A549 (cell line): ENCODE measurements around the gene ACVR2B. TPM values are rescaled to one million over a fixed set of nuclear protein-coding genes. Genes with fewer than 3 reads are reported as not detected.

Experiments used
- ATAC-seq, 2 experiments: fragments of 200-7000 bp in 1 of 2; fragments of >200 bp in 1 of 2; cut with Nextera tagmentation in 1 of 2; cut with Tn5 transposase in 1 of 2; 3 replicates each; pipeline versions ENCODE4 v1.8.0 to v1.9.1; 2018 to 2020; ENCODE audit warnings: mild to moderate bottlenecking in 1 of 2, moderate library complexity in 1 of 2
- CTCF ChIA-PET: fragments of 300-600 bp; sonication (Branson Sonifier 250); formaldehyde crosslinking; extraction: SDS; loops from one replicate; lab custom pipeline; 2021; ENCODE audit warnings: antibody characterized with exemption, inconsistent platforms; lab: Yijun Ruan, JAX
- POLR2A ChIA-PET: fragments of 350-600 bp; formaldehyde crosslinking; extraction: SDS; loops from one replicate; lab custom pipeline; 2021; ENCODE audit warnings: antibody characterized with exemption, inconsistent platforms; lab: Yijun Ruan, JAX
- DNase-seq, 2 experiments: peaks; one replicate each; pipeline versions ENCODE4 v3.0.0 to v3.0.0-alpha.2; 2011 to 2016; ENCODE audit warnings: low read depth in 1 of 2, low spot score in 1 of 2
- FAIRE-seq: peaks from 2 replicates; lab custom pipeline; 2011; peaks lifted over from hg19 to GRCh38; lab: Jason Lieb, UNC
- H3K27ac ChIP-seq, 2 experiments: fragments of >200 bp; sonication (Bioruptor Twin); formaldehyde crosslinking; 3 replicates each; pipeline ENCODE4 v1.5.1; 2016 to 2017
- H3K4me1 ChIP-seq: fragments of >200 bp; sonication (Bioruptor Twin); formaldehyde crosslinking; 3 replicates; pipeline ENCODE4 v1.6.1; 2016
- H3K4me2 ChIP-seq: fragments of >200 bp; sonication (Bioruptor Twin); formaldehyde crosslinking; 3 replicates; pipeline ENCODE4 v1.6.1; 2016
- H3K4me3 ChIP-seq: fragments of >200 bp; sonication (Bioruptor Twin); formaldehyde crosslinking; 3 replicates; pipeline ENCODE4 v1.5.1; 2016
- H3K9me3 ChIP-seq: fragments of >200 bp; sonication (Bioruptor Twin); formaldehyde crosslinking; 3 replicates; pipeline ENCODE4 v1.6.1; 2016
- CHD4 ChIP-seq: fragments of 200-600 bp; sonication (generic); IDR thresholded peaks from 2 replicates; pipeline ENCODE4 v1.6.1; 2016; ENCODE audit warnings: antibody characterized with exemption, mild to moderate bottlenecking, borderline replicate concordance
- EP300 ChIP-seq, 2 experiments: fragments of >200 bp; sonication (Bioruptor Twin); formaldehyde crosslinking; IDR thresholded peaks; 2 replicates in 1 of 2; 3 replicates in 1 of 2; pipeline ENCODE4 v1.6.1; 2016 to 2017
- ESRRA ChIP-seq: fragments of 150-350 bp; IDR thresholded peaks from 2 replicates; pipeline ENCODE4 v1.6.1; 2014; ENCODE audit warnings: mild to moderate bottlenecking, low read length, borderline replicate concordance
- FOSB ChIP-seq: fragments of 250-450 bp; sonication (Bioruptor Pico); IDR thresholded peaks from 2 replicates; pipeline ENCODE4 v1.5.0; 2020; ENCODE audit warnings: mild to moderate bottlenecking, moderate library complexity
- FOSL2 ChIP-seq, 2 experiments: fragments of 450-650 bp in 1 of 2; fragments of >200 bp in 1 of 2; sonication (Bioruptor Twin) in 1 of 2; formaldehyde crosslinking; IDR thresholded peaks; 2 replicates each; pipeline versions ENCODE4 v1.5.0 to v1.6.1; 2016 to 2020; ENCODE audit warnings: mild to moderate bottlenecking in 1 of 2, moderate library complexity in 1 of 2
- FOXS1 ChIP-seq: fragments of 250-450 bp; sonication (Bioruptor Pico); IDR thresholded peaks from 2 replicates; pipeline ENCODE4 v1.5.0; 2020; ENCODE audit warnings: mild to moderate bottlenecking, moderate library complexity
- HEYL ChIP-seq: fragments of 250-450 bp; sonication (Bioruptor Pico); IDR thresholded peaks from 2 replicates; pipeline ENCODE4 v1.8.0; 2021; ENCODE audit warnings: mild to moderate bottlenecking, moderate library complexity
- HOXB13 ChIP-seq: fragments of 250-450 bp; sonication (Bioruptor Pico); IDR thresholded peaks from 2 replicates; pipeline ENCODE4 v1.5.0; 2020; ENCODE audit warnings: low read depth, mild to moderate bottlenecking, moderate library complexity
- MAFK ChIP-seq: fragments of 450-650 bp; IDR thresholded peaks from 2 replicates; pipeline ENCODE4 v1.6.1; 2014; ENCODE audit not compliant: partially characterized antibody
- NPAS2 ChIP-seq: fragments of 250-450 bp; sonication (Bioruptor Pico); IDR thresholded peaks from 2 replicates; pipeline ENCODE4 v1.8.0; 2022; ENCODE audit warnings: mild to moderate bottlenecking, moderate library complexity, borderline replicate concordance
- NR3C1 ChIP-seq: fragments of >200 bp; sonication (Bioruptor Twin); formaldehyde crosslinking; IDR thresholded peaks from 3 replicates; pipeline ENCODE4 v1.6.1; 2017
- RAD21 ChIP-seq, 2 experiments: fragments of >200 bp in 1 of 2; sonication (Bioruptor Twin) in 1 of 2; formaldehyde crosslinking in 1 of 2; IDR thresholded peaks in 1 of 2; conservative IDR thresholded peaks in 1 of 2; 2 replicates in 1 of 2; 3 replicates in 1 of 2; pipeline ENCODE4 v1.6.1; 2012 to 2018; ENCODE audit warnings: inconsistent platforms in 1 of 2
- RARB ChIP-seq: fragments of 250-450 bp; sonication (Bioruptor Pico); IDR thresholded peaks from 2 replicates; pipeline ENCODE4 v1.8.0; 2021; ENCODE audit warnings: mild to moderate bottlenecking, moderate library complexity
- SMC3 ChIP-seq: fragments of >200 bp; sonication (Bioruptor Twin); formaldehyde crosslinking; IDR thresholded peaks from 3 replicates; pipeline ENCODE4 v1.6.1; 2018; ENCODE audit warnings: inconsistent platforms
- WGBS: methylation state at CpG from one replicate; pipeline ENCODE4 v1.1.6; 2017; ENCODE audit errors: missing lambda C conversion rate; 5-methylcytosine and 5-hydroxymethylcytosine counted together
- polyA plus RNA-seq, 4 experiments: library from polyadenylated mRNA; depleted of rRNA in 3 of 4; stranded (reverse); fragments of >200 nt; fragmentation: RNase III in 1 of 4; extraction: RNeasy Plus Mini Kit Qiagen cat#74134 plus additional on column Dnase treatment in 1 of 4; gene quantifications; 2 replicates in 3 of 4; 3 replicates in 1 of 4; pipeline ENCODE4 v1.2.3, GENCODE V29; 2011 to 2017
- TF ChIP-seq, protein P1 (sequence below): fragments of >200 bp; sonication (Bioruptor Twin); formaldehyde crosslinking; IDR thresholded peaks from 3 replicates; pipeline ENCODE4 v1.6.1; 2016
- TF ChIP-seq, protein P2 (sequence below): fragments of >200 bp; sonication (Bioruptor Twin); formaldehyde crosslinking; IDR thresholded peaks from 2 replicates; pipeline ENCODE4 v1.6.1; 2016
- TF ChIP-seq, protein P3 (sequence below): fragments of >200 bp; sonication (Bioruptor Twin); formaldehyde crosslinking; IDR thresholded peaks from 3 replicates; pipeline ENCODE4 v1.5.1; 2016
- TF ChIP-seq, protein P4 (sequence below): fragments of 250-450 bp; sonication (Bioruptor Pico); IDR thresholded peaks from 2 replicates; pipeline ENCODE4 v1.5.0; 2020; ENCODE audit warnings: low read depth, mild to moderate bottlenecking, moderate library complexity
- TF ChIP-seq, protein P5 (sequence below): fragments of 150-350 bp; IDR thresholded peaks from 2 replicates; pipeline ENCODE4 v1.6.1; 2014; ENCODE audit warnings: low read depth, mild to moderate bottlenecking, low read length
- TF ChIP-seq, protein P6 (sequence below): fragments of 200-600 bp; sonication (generic); IDR thresholded peaks from 2 replicates; pipeline ENCODE4 v1.6.1; 2016; ENCODE audit warnings: antibody characterized with exemption, mild to moderate bottlenecking, moderate library complexity

Gene ACVR2B
- polyA plus RNA-seq, 2 of the 4 experiments (the other 2 are of a cell fraction): 1.2 to 2.8 TPM

DNA sequence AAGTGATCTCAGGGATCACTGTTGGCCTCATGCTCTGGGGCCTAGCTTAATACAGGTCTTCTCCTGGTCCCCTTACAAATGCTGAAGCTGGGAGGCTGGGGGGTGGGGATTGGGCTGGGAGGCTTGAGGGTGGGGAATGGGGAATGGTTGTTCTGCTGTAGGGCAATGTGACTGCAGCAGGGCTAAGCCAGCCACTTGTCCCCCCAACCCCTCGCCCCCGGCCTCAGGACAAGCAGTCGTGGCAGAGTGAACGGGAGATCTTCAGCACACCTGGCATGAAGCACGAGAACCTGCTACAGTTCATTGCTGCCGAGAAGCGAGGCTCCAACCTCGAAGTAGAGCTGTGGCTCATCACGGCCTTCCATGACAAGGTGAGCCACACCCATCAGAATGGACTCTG lies 25.2 kb downstream of the ACVR2B start:
- 100% methylated on average over 6 of the region's 9 CpGs for WGBS
- no peak overlapping the region for H3K4me3 ChIP-seq
- ChIA-PET POLR2A (no interaction called here), CTCF (interaction anchor here (1.2 to 4.6 kb wide), 7 partner anchors 9 to 133 kb away, joined by 3 to 95 read pairs (median 14); partner anchors contain the start of genes EXOG and XYLB)
- ATAC-seq (no peak), FAIRE-seq (no peak), DNase-seq (no peak)
- no peaks in the 10 kb centered on the region for H3K4me1 ChIP-seq
- no peak overlapping the region for H3K27ac ChIP-seq
- no peak for TF ChIP-seq ESRRA
- TF ChIP-seq NR3C1: no peak
- TF ChIP-seq, protein P1, sequence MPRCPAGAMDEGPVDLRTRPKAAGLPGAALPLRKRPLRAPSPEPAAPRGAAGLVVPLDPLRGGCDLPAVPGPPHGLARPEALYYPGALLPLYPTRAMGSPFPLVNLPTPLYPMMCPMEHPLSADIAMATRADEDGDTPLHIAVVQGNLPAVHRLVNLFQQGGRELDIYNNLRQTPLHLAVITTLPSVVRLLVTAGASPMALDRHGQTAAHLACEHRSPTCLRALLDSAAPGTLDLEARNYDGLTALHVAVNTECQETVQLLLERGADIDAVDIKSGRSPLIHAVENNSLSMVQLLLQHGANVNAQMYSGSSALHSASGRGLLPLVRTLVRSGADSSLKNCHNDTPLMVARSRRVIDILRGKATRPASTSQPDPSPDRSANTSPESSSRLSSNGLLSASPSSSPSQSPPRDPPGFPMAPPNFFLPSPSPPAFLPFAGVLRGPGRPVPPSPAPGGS: no peak
- no peak for TF ChIP-seq CHD4
- H3K9me3 ChIP-seq: no peaks in the 10 kb centered on the region
- no peak overlapping the region for H3K4me2 ChIP-seq

DNA sequence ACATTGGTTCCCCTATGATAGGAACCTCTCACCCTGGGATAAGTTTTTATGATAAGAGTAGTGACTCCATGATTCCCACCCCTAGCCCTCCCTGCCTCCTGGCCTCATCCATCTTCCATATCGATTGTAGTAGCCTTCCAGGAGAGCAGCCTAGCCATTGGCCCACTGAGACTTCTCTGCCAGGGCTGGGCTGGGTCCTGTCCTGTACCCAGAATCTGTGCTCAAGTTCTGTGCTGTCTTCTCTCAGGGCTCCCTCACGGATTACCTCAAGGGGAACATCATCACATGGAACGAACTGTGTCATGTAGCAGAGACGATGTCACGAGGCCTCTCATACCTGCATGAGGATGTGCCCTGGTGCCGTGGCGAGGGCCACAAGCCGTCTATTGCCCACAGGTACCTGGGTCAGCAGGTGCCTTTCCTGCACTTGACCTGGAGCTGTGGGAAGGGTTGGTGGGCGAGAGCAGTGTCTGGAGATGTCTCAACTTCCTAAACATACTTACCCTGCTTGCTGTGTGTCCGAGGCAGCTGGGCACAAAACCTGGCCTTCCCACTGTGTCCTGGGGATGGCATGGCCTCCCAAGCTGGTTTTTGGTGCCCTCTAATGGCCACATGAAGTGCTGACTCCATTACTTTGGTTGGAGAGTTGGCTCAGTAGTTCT lies 25.9 kb downstream of the ACVR2B start:
- no peaks in the 10 kb centered on the region for H3K9me3 ChIP-seq
- H3K4me3 ChIP-seq: no peak overlapping the region
- no peak for TF ChIP-seq HEYL (CRISPR knock-in tag)
- TF ChIP-seq, protein P2, sequence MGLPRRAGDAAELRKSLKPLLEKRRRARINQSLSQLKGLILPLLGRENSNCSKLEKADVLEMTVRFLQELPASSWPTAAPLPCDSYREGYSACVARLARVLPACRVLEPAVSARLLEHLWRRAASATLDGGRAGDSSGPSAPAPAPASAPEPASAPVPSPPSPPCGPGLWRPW: no peak
- peak; percentile 90 to 91 for TF ChIP-seq RAD21 (conservative IDR thresholded peaks at IDR 0.05 in 1 of 2, IDR thresholded peaks at IDR 0.05 in 1 of 2)
- TF ChIP-seq EP300 (IDR thresholded peaks at IDR 0.05): no peak
- no peak for TF ChIP-seq FOSB (CRISPR knock-in tag)
- TF ChIP-seq, protein P3, sequence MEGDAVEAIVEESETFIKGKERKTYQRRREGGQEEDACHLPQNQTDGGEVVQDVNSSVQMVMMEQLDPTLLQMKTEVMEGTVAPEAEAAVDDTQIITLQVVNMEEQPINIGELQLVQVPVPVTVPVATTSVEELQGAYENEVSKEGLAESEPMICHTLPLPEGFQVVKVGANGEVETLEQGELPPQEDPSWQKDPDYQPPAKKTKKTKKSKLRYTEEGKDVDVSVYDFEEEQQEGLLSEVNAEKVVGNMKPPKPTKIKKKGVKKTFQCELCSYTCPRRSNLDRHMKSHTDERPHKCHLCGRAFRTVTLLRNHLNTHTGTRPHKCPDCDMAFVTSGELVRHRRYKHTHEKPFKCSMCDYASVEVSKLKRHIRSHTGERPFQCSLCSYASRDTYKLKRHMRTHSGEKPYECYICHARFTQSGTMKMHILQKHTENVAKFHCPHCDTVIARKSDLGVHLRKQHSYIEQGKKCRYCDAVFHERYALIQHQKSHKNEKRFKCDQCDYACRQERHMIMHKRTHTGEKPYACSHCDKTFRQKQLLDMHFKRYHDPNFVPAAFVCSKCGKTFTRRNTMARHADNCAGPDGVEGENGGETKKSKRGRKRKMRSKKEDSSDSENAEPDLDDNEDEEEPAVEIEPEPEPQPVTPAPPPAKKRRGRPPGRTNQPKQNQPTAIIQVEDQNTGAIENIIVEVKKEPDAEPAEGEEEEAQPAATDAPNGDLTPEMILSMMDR: peak; percentile 87
- peak; percentile 64 for TF ChIP-seq SMC3
- TF ChIP-seq MAFK: peak; percentile 74
- TF ChIP-seq, protein P4, sequence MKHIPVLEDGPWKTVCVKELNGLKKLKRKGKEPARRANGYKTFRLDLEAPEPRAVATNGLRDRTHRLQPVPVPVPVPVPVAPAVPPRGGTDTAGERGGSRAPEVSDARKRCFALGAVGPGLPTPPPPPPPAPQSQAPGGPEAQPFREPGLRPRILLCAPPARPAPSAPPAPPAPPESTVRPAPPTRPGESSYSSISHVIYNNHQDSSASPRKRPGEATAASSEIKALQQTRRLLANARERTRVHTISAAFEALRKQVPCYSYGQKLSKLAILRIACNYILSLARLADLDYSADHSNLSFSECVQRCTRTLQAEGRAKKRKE: no peak
- TF ChIP-seq, all 56 proteins: peak for 4
- H3K4me2 ChIP-seq: no peak overlapping the region
- no peaks in the 10 kb centered on the region for H3K4me1 ChIP-seq
- peak; percentile 87 to 96 for ATAC-seq
- FAIRE-seq: peak; percentile 94
- 65% methylated on average over 10 of the region's 10 CpGs for WGBS
- ChIA-PET POLR2A (interaction anchor here (1.0 kb wide), 2 partner anchors 8 to 133 kb away, joined by 4 read pairs; partner anchors contain the start of gene XYLB), CTCF (interaction anchor here (0.6 to 4.6 kb wide), 42 partner anchors 9 to 505 kb away, joined by 3 to 95 read pairs (median 4); partner anchors contain the start of genes ACAA1, EXOG and XYLB)
- peak; percentile 66 to 79 for DNase-seq
- no peak overlapping the region for H3K27ac ChIP-seq

DNA sequence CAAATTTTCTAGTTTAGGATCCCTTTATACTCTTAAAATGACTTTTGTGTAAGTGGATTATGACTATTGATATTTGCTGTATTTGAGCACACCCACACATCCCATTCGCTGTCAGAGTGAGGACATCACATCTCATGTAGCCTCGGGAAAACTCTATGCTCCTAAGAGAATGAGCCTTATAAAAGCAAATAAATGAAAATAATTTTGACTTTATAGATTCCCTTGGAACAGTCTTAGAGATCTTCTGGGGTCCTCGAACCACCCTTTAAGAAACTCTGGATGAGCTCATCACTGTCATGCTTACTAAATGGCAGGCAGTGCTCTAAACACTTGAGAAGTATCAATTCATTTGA lies 26.4 kb downstream of the ACVR2B start:
- DNase-seq (no peak), ATAC-seq (no peak), FAIRE-seq (no peak)
- ChIA-PET CTCF (interaction anchor here (0.7 to 4.6 kb wide), 49 partner anchors 10 to 525 kb away, joined by 3 to 95 read pairs (median 4); partner anchors contain the start of genes ACAA1, EXOG and XYLB), POLR2A (interaction anchor here (1.0 kb wide), 2 partner anchors 9 to 134 kb away, joined by 4 read pairs; partner anchors contain the start of gene XYLB)
- Histone ChIP-seq H3K27ac (no peak overlapping the region), H3K4me2 (no peak overlapping the region), H3K9me3 (no peaks in the 10 kb centered on the region), H3K4me1 (no peaks in the 10 kb centered on the region), H3K4me3 (no peak overlapping the region)
- WGBS: 28% methylated on average over 3 of the region's 3 CpGs
- no peak for TF ChIP-seq FOSL2 (IDR thresholded peaks at IDR 0.05)
- no peak for TF ChIP-seq FOSL2 (CRISPR knock-in tag; IDR thresholded peaks at IDR 0.05)
- no peak for TF ChIP-seq FOXS1 (CRISPR knock-in tag)
- no peak for TF ChIP-seq ESRRA
- TF ChIP-seq, protein P5, sequence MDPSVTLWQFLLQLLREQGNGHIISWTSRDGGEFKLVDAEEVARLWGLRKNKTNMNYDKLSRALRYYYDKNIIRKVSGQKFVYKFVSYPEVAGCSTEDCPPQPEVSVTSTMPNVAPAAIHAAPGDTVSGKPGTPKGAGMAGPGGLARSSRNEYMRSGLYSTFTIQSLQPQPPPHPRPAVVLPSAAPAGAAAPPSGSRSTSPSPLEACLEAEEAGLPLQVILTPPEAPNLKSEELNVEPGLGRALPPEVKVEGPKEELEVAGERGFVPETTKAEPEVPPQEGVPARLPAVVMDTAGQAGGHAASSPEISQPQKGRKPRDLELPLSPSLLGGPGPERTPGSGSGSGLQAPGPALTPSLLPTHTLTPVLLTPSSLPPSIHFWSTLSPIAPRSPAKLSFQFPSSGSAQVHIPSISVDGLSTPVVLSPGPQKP: no peak
- no peak for TF ChIP-seq RARB (CRISPR knock-in tag)
- TF ChIP-seq NPAS2: no peak
- TF ChIP-seq RAD21 (conservative IDR thresholded peaks at IDR 0.05 in 1 of 2, IDR thresholded peaks at IDR 0.05 in 1 of 2): no peak
- TF ChIP-seq, protein P6, sequence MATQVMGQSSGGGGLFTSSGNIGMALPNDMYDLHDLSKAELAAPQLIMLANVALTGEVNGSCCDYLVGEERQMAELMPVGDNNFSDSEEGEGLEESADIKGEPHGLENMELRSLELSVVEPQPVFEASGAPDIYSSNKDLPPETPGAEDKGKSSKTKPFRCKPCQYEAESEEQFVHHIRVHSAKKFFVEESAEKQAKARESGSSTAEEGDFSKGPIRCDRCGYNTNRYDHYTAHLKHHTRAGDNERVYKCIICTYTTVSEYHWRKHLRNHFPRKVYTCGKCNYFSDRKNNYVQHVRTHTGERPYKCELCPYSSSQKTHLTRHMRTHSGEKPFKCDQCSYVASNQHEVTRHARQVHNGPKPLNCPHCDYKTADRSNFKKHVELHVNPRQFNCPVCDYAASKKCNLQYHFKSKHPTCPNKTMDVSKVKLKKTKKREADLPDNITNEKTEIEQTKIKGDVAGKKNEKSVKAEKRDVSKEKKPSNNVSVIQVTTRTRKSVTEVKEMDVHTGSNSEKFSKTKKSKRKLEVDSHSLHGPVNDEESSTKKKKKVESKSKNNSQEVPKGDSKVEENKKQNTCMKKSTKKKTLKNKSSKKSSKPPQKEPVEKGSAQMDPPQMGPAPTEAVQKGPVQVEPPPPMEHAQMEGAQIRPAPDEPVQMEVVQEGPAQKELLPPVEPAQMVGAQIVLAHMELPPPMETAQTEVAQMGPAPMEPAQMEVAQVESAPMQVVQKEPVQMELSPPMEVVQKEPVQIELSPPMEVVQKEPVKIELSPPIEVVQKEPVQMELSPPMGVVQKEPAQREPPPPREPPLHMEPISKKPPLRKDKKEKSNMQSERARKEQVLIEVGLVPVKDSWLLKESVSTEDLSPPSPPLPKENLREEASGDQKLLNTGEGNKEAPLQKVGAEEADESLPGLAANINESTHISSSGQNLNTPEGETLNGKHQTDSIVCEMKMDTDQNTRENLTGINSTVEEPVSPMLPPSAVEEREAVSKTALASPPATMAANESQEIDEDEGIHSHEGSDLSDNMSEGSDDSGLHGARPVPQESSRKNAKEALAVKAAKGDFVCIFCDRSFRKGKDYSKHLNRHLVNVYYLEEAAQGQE: no peak
- no peak for TF ChIP-seq HOXB13 (CRISPR knock-in tag)
